GM18517 (cell line): ENCODE results near the gene DEFB119.
"Not testable (repeated sequence)": the region's sequence is repeated elsewhere in the genome, so short reads cannot be mapped to it uniquely, and the experiment has no call there.

Experiments used
- ATAC-seq: cut with Tn5 transposase; IDR thresholded peaks from one replicate; pipeline ENCODE4 v1.9.1; 2021; ENCODE audit warnings: mild to moderate bottlenecking, moderate library complexity; ENCODE audit not compliant: unreplicated experiment

The DEFB119 gene

DNA sequence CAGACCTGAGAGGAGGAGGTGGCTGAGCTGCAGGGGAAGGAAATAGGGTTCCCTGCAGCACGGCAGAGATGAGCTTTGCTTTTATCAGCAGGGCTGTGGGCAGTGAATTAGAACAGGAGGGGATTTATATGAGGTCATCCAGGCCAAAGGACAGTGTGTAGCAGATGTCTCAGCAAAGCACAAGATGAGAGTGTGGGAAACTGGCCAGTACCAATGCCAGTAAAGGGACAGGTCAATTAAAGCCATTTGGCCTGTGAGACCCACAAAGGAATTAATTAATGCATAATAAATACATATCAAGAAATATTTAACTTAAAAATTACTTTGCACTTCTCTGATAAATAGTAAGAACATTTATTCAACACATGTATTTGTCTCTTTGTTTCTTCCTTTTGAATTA, at the start of gene DEFB119:
Gene DEFB119 (minus strand): TSS at position 101 of the 400 bp plus-strand sequence. CDS start 107 bp downstream, outside the sequence.
- ATAC-seq, result no peak

- no peak for ATAC-seq
These were observed 40.3 kb upstream of the DEFB119 start for GRCh38 chr20:31430568-31431115.

- not testable (repeated sequence) for ATAC-seq
These were observed 37.2 kb upstream of the DEFB119 start for GRCh38 chr20:31427576-31427975.

DNA sequence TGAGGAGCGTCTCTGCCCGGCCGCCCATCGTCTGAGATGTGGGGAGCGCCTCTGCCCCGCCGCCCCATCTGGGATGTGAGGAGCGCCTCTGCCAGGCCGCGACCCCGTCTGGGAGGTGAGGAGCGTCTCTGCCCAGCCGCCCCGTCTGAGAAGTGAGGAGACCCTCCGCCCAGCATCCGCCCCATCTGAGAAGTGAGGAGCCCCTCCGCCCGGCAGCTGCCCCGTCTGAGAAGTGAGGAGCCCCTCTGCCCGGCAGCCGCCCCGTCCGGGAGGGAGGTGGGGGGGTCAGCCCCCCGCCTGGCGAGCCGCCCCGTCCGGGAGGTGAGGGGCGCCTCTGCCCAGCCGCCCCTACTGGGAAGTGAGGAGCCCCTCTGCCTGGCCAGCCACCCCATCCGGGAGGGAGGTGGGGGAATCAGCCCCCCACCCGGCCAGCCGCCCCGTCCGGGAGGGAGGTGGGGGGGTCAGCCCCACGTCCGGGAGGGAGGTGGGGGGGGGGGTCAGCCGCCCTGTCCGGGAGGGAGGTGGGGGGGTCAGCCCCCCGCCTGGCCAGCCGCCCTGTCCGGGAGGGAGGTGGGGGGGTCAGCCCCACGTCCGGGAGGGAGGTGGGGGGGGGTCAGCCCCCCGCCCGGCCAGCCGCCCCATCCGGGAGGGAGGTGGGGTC, 36.6 kb upstream of the DEFB119 start:
- not testable (repeated sequence) for ATAC-seq

- no peak for ATAC-seq
These were observed 35.4 kb upstream of the DEFB119 start for GRCh38 chr20:31425797-31426196.

DNA sequence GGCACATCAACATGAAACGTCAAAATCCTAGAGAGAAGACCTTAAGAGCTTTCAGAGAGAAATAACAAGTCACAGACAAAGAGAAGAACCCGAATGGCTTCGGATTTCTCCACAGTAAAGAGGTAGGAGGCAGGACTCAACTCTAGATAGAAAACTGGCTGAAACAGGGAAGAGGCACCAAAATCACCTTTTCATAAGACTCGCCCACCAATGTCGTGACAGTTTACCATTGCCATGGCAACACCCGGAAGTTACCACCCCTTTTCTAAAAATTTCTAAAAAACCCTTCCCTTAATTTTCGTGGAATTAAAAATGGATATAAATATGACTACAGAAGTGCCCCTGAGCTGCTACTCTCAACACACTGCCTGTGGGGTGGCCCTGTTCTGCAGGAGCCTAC, 27.9 kb upstream of the DEFB119 start:
- ATAC-seq, result no peak

- no peak for ATAC-seq
These were observed 25.3 kb upstream of the DEFB119 start for GRCh38 chr20:31415653-31416052.

DNA sequence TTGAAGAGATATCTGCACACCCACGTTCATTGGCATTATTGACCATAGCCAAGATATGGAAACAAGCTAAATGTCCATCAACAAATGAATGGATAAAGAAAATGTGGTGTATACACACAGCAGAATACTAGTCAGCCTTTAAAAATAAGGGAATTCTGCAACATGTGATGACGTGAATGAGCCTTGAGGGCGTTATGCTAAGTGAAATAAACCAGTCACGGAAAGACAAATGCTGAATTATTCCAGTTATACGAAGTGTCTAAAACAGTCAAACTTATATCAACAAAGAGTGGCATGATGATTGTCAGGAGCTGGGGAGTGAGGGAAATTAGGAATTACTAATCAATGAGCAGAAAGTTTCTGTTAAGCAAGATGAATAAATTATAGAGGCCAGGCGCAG, 24.0 kb upstream of the DEFB119 start:
- no peak for ATAC-seq

DNA sequence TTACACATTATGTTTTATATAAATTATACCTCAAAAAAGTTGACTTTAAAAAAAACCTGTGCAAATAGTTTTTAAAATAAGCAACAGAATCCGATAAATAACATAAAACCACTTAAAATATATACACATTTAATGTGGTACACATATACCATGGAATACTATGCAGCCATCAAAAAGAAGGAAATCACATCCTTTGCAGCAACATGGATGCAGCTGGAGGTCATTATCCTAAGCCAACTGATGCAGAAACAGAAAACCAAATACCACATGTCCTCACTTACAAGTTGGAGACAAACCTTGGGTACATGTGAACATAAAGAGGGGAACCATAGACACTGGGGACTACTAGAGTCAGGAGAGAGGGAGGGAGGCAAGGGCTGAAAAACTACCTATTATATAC, 19.6 kb upstream of the DEFB119 start:
- no peak for ATAC-seq

GRCh38 chr20:31406115-31406514, 15.7 kb upstream of the DEFB119 start, which contains the start of gene DEFB121:
Gene DEFB121 (minus strand): TSS chr20:31406215. CDS start chr20:31406152, 63 bp downstream.
- no peak for ATAC-seq

- no peak for ATAC-seq
These were observed 13.5 kb upstream of the DEFB119 start for GRCh38 chr20:31403886-31404285.

GRCh38 chr20:31394900-31395299, 4.5 kb upstream of the DEFB119 start:
- no peak for ATAC-seq

DNA sequence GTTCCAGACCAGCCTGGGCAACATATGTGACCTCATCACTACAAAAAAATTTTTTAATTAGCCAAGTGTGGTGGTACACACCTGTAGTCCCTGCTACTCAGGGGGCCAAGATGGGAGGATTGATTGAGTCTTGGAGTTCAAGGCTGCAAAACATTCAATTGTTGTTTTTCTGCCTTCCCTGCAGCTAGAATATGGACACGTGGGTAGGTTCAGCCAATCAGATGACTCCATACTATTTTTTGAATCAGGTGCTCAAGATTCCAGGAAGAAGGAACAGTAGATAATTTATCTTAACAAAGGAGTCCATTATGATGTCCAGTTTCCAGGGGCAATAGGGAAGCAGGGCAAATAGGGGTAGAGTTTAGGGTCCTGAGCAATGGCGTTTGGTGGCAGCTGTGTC, 2.4 kb upstream of the DEFB119 start:
- ATAC-seq, result no peak

DNA sequence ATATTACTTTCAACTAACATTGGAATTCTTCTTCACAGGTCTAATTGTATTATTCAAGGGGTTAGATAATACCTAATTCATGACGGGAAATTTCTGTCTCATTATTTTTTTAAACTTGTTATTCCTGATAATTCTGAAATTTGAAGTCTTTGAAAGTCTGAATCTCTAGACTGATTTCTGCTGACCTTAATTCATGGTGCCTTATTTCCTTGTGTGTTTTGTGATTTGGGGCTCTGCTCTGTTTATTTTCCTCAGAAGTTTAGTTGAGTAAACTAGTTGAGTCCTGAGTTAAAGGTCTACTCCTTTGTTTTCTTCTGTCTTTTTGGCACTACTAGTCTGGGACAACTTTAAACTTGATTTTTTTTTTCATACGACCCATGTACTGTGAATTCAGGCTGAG, 16.0 kb downstream of the DEFB119 start:
- ATAC-seq, result no peak

DNA sequence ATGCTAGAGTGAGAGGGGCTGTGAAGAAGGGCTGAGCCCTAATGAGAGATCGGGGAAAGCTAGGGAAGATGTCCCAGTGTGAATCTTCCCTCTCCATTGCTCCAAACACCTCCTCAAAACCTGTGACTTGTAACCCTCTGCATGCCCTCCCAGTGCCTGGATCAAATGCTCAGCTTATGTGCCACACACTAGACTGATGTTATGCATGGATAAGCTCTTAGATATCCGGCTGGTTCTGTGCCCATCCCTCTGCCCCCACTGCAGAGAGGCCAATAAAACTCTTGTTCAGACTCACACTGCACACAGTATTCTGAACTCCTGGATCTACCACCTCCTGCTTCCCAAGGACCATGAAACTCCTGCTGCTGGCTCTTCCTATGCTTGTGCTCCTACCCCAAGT, 22.1 kb downstream of the DEFB119 start, which contains the start of gene DEFB118:
Gene DEFB118 (plus strand): TSS at position 301 of the 400 bp plus-strand sequence. CDS start 50 bp downstream, at position 351.
- no peak for ATAC-seq

DNA sequence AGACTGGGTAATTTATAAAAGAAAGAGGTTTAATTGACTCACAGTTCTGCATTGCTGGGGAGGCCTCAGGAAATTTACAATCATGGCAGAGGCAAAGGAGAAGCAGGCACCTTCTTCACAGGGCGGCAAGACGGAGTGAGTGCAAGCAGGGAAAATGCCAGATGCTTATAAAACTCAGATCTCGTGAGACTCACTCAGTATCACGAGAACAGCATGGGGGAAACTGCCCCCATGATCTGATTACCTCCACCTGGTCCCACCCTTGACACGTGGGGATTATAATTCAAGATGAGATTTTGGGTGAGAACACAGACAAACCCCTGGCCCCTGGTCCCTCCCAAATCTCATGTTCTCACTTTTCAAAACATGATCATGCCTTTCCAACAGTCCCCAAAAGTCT, 26.1 kb downstream of the DEFB119 start:
- not testable (repeated sequence) for ATAC-seq

- ATAC-seq, result no peak
These were observed 27.1 kb downstream of the DEFB119 start for GRCh38 chr20:31363295-31363694.

- ATAC-seq, result no peak
These were observed 34.4 kb downstream of the DEFB119 start for GRCh38 chr20:31355981-31356380.

DNA sequence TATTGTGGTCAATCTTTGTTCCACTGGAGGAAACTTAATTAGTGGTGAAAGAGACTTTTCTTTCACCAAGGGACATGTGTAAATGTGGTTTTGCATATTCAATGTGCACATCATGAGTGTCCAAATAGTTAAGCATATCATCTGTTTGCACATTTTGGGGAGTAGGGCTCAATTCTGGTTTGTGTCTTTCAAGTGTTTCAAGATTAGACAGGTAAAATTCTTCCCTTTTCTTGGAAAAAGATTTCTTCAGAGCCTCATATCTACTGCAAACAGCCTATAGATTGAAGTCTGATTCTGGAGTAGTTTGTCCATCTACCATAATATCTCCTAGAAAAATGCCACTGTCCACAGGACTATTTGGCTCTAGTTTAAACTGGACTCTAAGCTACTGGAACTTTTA, 48.9 kb downstream of the DEFB119 start:
- ATAC-seq, result no peak

DNA sequence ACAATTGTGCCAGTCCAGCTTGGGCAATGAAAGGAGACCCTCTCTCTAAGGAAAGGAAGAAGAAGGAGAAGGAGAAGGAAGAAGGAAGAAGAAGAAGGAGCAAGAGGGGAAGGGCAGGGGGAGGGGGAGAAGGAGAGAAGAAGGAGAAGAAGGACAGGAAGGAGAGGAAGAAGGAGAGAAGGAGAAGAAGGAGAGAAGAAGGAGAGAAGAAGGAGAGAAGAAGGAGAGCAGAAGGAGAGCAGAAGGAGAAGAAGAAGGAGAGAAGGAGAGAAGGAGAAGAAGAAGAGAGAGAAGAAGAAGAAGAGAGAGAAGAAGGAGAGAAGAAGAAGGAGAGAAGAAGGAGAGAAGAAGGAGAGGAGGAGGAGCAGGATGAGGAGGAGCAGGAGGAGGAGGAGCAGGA, 59.5 kb downstream of the DEFB119 start:
- ATAC-seq, result no peak
